NB4 (cell line): Measurements from ENCODE around the gene GAD1.
A peak's percentile ranks its signal among the peaks of the same experiment; 100 is the strongest.

Experiments used
- DNase-seq: peaks from one replicate; pipeline ENCODE4 v3.0.0; 2010; ENCODE audit warnings: low read depth
- H3K4me3 ChIP-seq: one replicate; pipeline ENCODE4 v1.5.1; 2011; ENCODE audit warnings: mild to moderate bottlenecking, low read depth, low read length, moderate library complexity
- CTCF ChIP-seq: IDR thresholded peaks from one replicate; pipeline ENCODE4 v1.5.1; 2012; ENCODE audit warnings: low read depth, low read length
- MAX ChIP-seq: IDR thresholded peaks from 2 replicates; pipeline ENCODE4 v1.6.1; 2011; ENCODE audit warnings: low read depth, low read length
- MYC ChIP-seq: IDR thresholded peaks from 2 replicates; pipeline ENCODE4 v1.6.1; 2011; ENCODE audit warnings: low read depth, low read length
- POLR2A ChIP-seq: IDR thresholded peaks from 2 replicates; pipeline ENCODE4 v1.6.1; 2011; ENCODE audit warnings: mild to moderate bottlenecking; ENCODE audit not compliant: insufficient read length; ENCODE audit errors: extremely low read depth

GAD1 gene

GRCh38 chr2:170816504-170817092 is at the start of gene GAD1:
TSS of gene GAD1 (plus strand) at chr2:170816887. CDS start at chr2:170818592, 1,705 bp downstream.
- no peak for TF ChIP-seq CTCF
- no peak for TF ChIP-seq POLR2A
- TF ChIP-seq MAX, result no peak
- no peak for TF ChIP-seq MYC
- DNase-seq, result peak; percentile 65

GRCh38 chr2:170770008-170770605 is 46.6 kb upstream of the GAD1 start, which contains the start of gene ERICH2:
TSS of gene ERICH2 (plus strand) at chr2:170770378. CDS start at chr2:170770682, 304 bp downstream.
- DNase-seq, result peak; percentile 86
- TF ChIP-seq MAX (no peak), CTCF (peak; percentile 13), MYC (peak; percentile 25; the same call in 1 of the 2 replicates), POLR2A (peak; percentile 30)
- peak within 1 kb of the TSS; percentile 86 for H3K4me3 ChIP-seq

More at GRCh38 chr2:170816504-170817092, at the start of gene GAD1:
- no peak within 1 kb of the TSS for H3K4me3 ChIP-seq

- DNase-seq, result peak; percentile 87
- peak overlapping the region; percentile 86 for H3K4me3 ChIP-seq
- peak; percentile 26 for TF ChIP-seq POLR2A
- peak; percentile 6; the same call in 1 of the 2 replicates for TF ChIP-seq MYC
- no peak for TF ChIP-seq CTCF
These were observed 45.9 kb upstream of the GAD1 start for GRCh38 chr2:170770606-170771420.

GRCh38 chr2:170771421-170771937 is 45.2 kb upstream of the GAD1 start:
- TF ChIP-seq MYC, result no peak
- TF ChIP-seq MAX, result no peak
- no peak for TF ChIP-seq POLR2A
- no peak for TF ChIP-seq CTCF
- DNase-seq, result no peak

GRCh38 chr2:170772295-170772694 is 44.4 kb upstream of the GAD1 start:
- no peak overlapping the region for H3K4me3 ChIP-seq
- TF ChIP-seq MYC, result no peak
- no peak for TF ChIP-seq POLR2A
- DNase-seq, result no peak

More at GRCh38 chr2:170771421-170771937, 45.2 kb upstream of the GAD1 start:
- H3K4me3 ChIP-seq, result peak overlapping the region; percentile 60

- TF ChIP-seq MYC (no peak), POLR2A (no peak), MAX (no peak), CTCF (no peak)
- no peak overlapping the region for H3K4me3 ChIP-seq
- DNase-seq, result no peak
These were observed 42.6 kb upstream of the GAD1 start for GRCh38 chr2:170774074-170774473.
